Activated CD4-positive, alpha-beta memory T cell treated with anti-CD3 and anti-CD28 coated beads, Interleukin-2, amount 10 ng/mL, durations not matched to agents 7 days and 5 days (primary cell): Measurements from ENCODE around the gene CIDEB. TPM values are rescaled to one million over a fixed set of nuclear protein-coding genes. Genes with fewer than 3 reads are reported as not detected.
A peak's percentile ranks its signal among the peaks of the same experiment; 100 is the strongest.

Source experiments
- CTCF ChIA-PET: fragments of 350-600 bp; sonication (Branson Sonifier 250); formaldehyde crosslinking; loops from one replicate; lab custom pipeline; 2021; ENCODE audit warnings: antibody characterized with exemption, inconsistent platforms; lab: Charles Lee
- POLR2A ChIA-PET: fragments of 350-600 bp; sonication (Branson Sonifier 250); formaldehyde crosslinking; loops from one replicate; lab custom pipeline; 2021; ENCODE audit warnings: antibody characterized with exemption; lab: Charles Lee
- DNase-seq: peaks from one replicate; pipeline ENCODE4 v3.0.0-alpha.2; 2020
- H3K27ac Mint-ChIP-seq: one replicate; pipeline ENCODE4 v1.8.0; 2021; ENCODE audit warnings: mild to moderate bottlenecking, mixed read lengths
- H3K27me3 Mint-ChIP-seq: one replicate; pipeline ENCODE4 v1.8.0; 2021; ENCODE audit warnings: mixed read lengths
- H3K36me3 Mint-ChIP-seq: one replicate; pipeline ENCODE4 v1.8.0; 2021; ENCODE audit warnings: low read depth, mixed read lengths
- H3K4me1 Mint-ChIP-seq: one replicate; pipeline ENCODE4 v1.8.0; 2021; ENCODE audit warnings: mixed read lengths
- H3K4me3 Mint-ChIP-seq: one replicate; pipeline ENCODE4 v1.8.0; 2021; ENCODE audit warnings: mild to moderate bottlenecking, mixed read lengths
- H3K9me3 Mint-ChIP-seq: one replicate; pipeline ENCODE4 v1.8.0; 2021; ENCODE audit warnings: mixed read lengths
- total RNA-seq, 2 experiments: library from RNA; stranded (reverse); gene quantifications; one replicate each; pipeline ENCODE4 v1.2.3, GENCODE V29; 2021

Gene CIDEB
- total RNA-seq, 2 experiments from 2014 or later: 38.4 to 39.6 TPM

DNA sequence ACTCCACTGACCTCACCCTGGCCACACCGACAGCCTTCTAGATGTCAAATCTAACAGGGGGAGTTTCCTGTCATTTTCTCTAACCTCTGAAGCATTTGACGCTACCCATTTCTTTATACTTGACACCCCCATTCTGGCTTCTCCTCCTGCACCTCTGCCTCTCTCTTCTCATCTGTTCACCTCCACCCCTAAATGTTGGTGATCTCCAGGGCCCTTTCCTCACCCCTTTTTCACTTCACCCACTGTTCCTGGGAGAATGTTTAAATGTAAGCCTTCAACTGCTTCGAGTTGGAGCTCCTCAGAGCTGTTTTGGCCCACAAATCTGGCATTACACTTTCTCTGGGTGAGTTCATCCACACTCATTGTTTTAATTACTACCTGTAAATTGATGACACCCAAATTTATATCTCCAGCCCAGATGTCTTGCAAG, 35.9 kb downstream of the CIDEB start:
- CTCF ChIA-PET: interaction anchor here (0.6 to 6.1 kb wide), 21 partner anchors 9 to 215 kb away, joined by 3 to 90 read pairs (median 6); partner anchors contain the start of genes CIDEB, DHRS1, LTB4R2 and MDP1
- Mint-ChIP-seq H3K4me1 (peaks cover 43% of the 10 kb centered on the region), H3K27ac (peak overlapping the region; percentile 78), H3K9me3 (no peaks in the 10 kb centered on the region), H3K4me3 (peak overlapping the region; percentile 86), H3K36me3 (peaks cover 10% of the 10 kb centered on the region), H3K27me3 (no peaks in the 10 kb centered on the region)
- POLR2A ChIA-PET: interaction anchor here (0.6 to 5.8 kb wide), 31 partner anchors 8 to 400 kb away, joined by 3 to 80 read pairs (median 6); partner anchors contain the start of genes CBLN3, CHMP4A, CIDEB and DCAF11
- DNase-seq: no peak

DNA sequence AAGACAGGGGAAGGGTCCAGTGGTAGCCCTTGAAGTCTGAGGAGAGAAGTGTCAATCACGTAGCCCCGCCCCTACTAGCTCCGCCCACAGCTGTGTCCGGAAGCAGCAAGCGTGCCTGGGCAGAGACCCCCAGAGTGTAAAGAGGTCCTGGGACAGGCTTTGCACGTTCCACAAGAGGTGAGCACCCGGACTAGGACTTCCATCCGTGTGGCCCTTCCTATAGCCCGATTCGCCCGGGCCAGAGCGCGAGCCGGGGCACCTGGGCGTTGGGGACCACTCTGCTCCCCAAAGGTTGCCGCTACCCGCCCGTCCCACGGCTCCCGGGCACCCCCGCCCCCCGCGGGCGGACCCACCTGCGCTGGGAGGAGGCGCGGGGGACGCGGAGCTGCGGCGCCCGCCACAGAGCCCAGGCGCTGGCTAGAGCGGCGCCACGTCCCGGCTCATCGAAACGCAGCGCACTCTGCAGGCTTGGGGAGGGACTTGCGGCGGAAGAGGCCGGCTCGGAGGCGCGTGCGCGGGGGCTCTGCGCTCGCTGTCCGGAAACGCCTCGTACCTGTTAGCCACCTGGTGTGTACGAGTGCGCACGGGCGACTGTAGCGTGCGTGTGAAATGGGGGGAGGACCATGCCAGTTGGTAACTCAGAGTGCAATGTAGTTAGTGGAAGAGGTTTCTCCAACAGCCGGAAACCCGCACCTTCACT, 36.5 kb downstream of the CIDEB start, which contains the start of gene RABGGTA:
RABGGTA (minus strand) TSS at position 464 of the 700 bp plus-strand sequence. CDS start 482 bp downstream, outside the sequence.
- Mint-ChIP-seq H3K36me3 (peaks cover 16% of the 10 kb centered on the region), H3K9me3 (no peaks in the 10 kb centered on the region), H3K27ac (peak within 1 kb of the TSS; percentile 92), H3K4me3 (peak within 1 kb of the TSS; percentile 86), H3K4me1 (peaks cover 43% of the 10 kb centered on the region), H3K27me3 (no peaks in the 10 kb centered on the region)
- ChIA-PET CTCF (interaction anchor here (0.6 to 6.1 kb wide), 28 partner anchors 9 to 214 kb away, joined by 3 to 90 read pairs (median 6); partner anchors contain the start of genes CIDEB, DHRS1, IRF9 and LTB4R), POLR2A (interaction anchor here (0.6 to 5.8 kb wide), 34 partner anchors 8 to 400 kb away, joined by 3 to 80 read pairs (median 6); partner anchors contain the start of genes CBLN3, CHMP4A, CIDEB and DCAF11)
- DNase-seq: peak; percentile 90

DNA sequence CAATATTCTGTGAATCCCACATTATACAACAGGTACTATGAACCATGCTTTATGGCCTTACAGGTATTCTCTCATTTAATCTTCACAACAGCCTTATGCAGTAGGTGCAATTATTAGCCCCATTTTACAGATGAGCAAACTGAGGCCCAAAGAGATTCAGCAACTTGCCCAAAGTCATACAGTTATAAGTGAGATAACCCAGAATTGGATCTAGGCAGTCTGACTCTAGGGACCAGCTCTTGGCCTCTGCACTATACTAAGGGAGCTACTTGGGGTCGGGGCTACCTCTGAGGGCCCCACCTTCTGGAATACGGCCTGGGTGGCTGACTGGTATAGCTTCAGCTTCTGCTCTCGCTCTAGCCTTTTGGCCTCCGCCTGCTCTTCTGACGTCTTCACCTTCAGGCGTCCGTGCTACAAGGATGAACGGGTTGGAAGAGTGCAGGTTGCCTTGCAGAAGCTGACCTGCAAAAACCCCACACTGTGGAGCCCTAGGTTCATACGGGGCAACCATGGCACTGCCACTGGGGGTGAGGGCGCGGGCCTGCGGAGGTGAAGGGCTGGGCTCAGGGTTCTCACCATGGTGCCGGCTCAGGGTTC, 37.1 kb downstream of the CIDEB start:
- Mint-ChIP-seq H3K9me3 (no peaks in the 10 kb centered on the region), H3K27ac (peak overlapping the region; percentile 92), H3K4me1 (peaks cover 43% of the 10 kb centered on the region), H3K27me3 (no peaks in the 10 kb centered on the region), H3K36me3 (peaks cover 18% of the 10 kb centered on the region), H3K4me3 (peak overlapping the region; percentile 86)
- ChIA-PET CTCF (interaction anchor here (0.6 to 6.1 kb wide), 26 partner anchors 9 to 166 kb away, joined by 3 to 90 read pairs (median 6); partner anchors contain the start of genes CIDEB, DHRS1, IRF9 and LTB4R), POLR2A (interaction anchor here (1.0 to 5.8 kb wide), 27 partner anchors 9 to 401 kb away, joined by 3 to 80 read pairs (median 8); partner anchors contain the start of genes CBLN3, CHMP4A, CIDEB and DCAF11)
- no peak for DNase-seq

DNA sequence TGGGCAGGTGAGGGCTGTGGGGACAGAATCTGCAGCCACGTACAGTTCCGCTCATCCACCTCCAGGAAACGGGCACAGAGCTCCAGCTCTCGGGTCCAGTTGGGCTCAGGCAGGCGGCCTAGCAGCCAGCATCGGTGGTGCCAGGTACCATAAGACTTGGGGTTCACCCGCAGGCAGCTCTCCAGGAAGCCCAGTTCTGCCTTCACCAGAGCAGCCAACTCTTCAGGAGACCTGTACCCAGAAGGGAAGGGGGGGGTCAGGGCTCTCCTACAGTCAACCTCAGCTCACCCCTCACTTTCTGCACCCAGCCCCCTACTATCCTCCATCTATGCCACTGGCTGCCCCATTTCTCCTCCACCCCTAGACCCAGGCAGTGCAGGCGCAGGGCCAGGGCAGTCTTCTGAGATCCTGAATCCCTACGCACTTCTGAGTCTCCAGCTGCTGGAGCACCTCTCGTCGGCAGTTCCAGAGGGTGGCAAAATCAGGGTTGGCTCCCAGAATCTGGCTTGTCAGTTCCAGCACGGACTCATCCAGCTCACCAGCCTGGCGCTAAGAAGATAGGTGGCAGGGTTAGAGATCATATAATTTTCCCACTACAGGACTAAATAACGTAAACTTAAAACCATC, 37.8 kb downstream of the CIDEB start:
- Mint-ChIP-seq H3K27me3 (no peaks in the 10 kb centered on the region), H3K9me3 (no peaks in the 10 kb centered on the region), H3K4me1 (peaks cover 41% of the 10 kb centered on the region), H3K36me3 (peaks cover 18% of the 10 kb centered on the region), H3K4me3 (peak overlapping the region; percentile 86), H3K27ac (peak overlapping the region; percentile 92)
- DNase-seq: no peak
- ChIA-PET POLR2A (interaction anchor here (0.9 to 5.8 kb wide), 22 partner anchors 10 to 171 kb away, joined by 3 to 80 read pairs (median 9); partner anchors contain the start of genes CBLN3, CHMP4A, CIDEB and DCAF11), CTCF (interaction anchor here (1.0 to 6.1 kb wide), 19 partner anchors 8 to 172 kb away, joined by 3 to 90 read pairs (median 7); partner anchors contain the start of genes CIDEB, DHRS1, IRF9 and LTB4R)

DNA sequence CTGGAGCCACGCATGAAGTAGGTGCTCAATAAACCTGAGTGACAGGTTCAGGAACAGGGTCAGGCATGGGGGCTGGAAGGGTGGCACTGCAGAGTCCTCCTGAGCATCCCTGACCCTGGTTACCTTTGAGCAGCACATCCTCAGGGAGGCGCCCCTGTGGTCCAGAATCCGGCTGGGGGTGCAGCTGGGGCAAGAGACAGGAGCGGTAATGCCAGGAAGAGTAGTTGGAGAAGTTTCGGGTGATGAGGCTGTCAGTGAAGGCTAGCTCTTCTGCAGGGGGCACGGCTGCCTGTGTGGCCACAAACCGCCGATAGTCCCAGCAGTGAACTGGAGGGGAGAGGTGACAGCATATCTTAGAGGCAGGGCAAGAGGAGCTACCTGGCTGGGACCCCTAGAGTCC, 38.4 kb downstream of the CIDEB start:
- H3K4me1 Mint-ChIP-seq: peaks cover 40% of the 10 kb centered on the region
- no peaks in the 10 kb centered on the region for H3K9me3 Mint-ChIP-seq
- H3K27me3 Mint-ChIP-seq: no peaks in the 10 kb centered on the region
- no peak overlapping the region for H3K27ac Mint-ChIP-seq
- H3K4me3 Mint-ChIP-seq: peak overlapping the region; percentile 1
- CTCF ChIA-PET: interaction anchor here (1.0 to 6.1 kb wide), 4 partner anchors 12 to 173 kb away, joined by 3 to 90 read pairs (median 22); partner anchors contain the start of genes DHRS1, NOP9 and SDR39U1
- POLR2A ChIA-PET: interaction anchor here (0.9 to 5.8 kb wide), 7 partner anchors 19 to 168 kb away, joined by 3 to 80 read pairs (median 25); partner anchors contain the start of genes DHRS1, NOP9 and TINF2
- no peak for DNase-seq
- H3K36me3 Mint-ChIP-seq: peaks cover 18% of the 10 kb centered on the region

DNA sequence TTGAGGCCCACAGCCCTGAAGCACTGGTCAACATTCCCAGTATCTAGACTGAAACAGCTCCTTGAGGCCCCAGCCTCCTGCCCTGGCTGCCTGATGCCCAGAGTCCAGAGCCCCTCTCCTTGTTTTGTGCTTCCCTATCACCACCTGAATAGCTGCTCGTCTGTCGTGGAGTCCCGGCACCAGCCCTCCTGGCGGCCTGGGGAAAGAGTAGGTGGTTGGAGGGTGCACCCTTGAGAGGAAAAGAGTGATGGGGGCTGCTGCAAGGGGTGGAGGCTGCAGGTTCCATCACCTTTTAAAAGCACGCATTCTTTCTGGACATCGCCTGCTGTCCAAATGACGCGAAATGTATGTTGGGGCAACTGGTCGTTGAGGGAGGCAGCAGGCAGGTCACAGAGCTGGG, 39.6 kb downstream of the CIDEB start:
- POLR2A ChIA-PET: interaction anchor here (4.8 kb wide), 1 partner anchor 21 kb away, joined by 48 read pairs; no protein-coding TSS in a partner anchor
- DNase-seq: no peak
- no peaks in the 10 kb centered on the region for H3K9me3 Mint-ChIP-seq
- H3K27ac Mint-ChIP-seq: no peak overlapping the region
- peaks cover 18% of the 10 kb centered on the region for H3K36me3 Mint-ChIP-seq
- no peaks in the 10 kb centered on the region for H3K27me3 Mint-ChIP-seq
- peaks cover 28% of the 10 kb centered on the region for H3K4me1 Mint-ChIP-seq
- CTCF ChIA-PET: interaction anchor here (6.1 kb wide), 1 partner anchor 20 kb away, joined by 90 read pairs; no protein-coding TSS in a partner anchor
- H3K4me3 Mint-ChIP-seq: no peak overlapping the region

DNA sequence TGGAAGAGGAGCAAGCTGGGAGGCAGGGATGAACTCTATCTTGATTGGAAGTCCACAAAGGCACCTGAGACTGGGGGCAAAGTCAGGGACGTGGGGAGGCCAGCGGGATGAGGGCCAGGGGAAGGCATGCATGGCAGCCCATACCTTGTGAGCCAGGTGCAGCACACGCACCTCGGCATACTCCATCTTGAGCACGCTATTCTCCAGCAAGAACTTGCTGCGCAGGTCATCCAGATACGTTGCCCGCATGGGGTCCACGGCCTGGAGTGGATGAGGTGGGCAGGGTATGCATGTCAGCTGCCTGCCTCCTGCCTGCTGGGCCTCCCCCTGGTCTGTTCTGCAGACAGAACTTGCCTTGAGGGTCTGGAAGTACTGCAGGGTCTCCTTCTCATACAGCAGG, 40.3 kb downstream of the CIDEB start:
- Mint-ChIP-seq H3K36me3 (peaks cover 18% of the 10 kb centered on the region), H3K4me3 (no peak overlapping the region), H3K27ac (no peak overlapping the region), H3K4me1 (peaks cover 23% of the 10 kb centered on the region), H3K27me3 (no peaks in the 10 kb centered on the region), H3K9me3 (no peaks in the 10 kb centered on the region)
- no peak for DNase-seq
- POLR2A ChIA-PET: interaction anchor here (1.1 to 4.8 kb wide), 2 partner anchors 20 to 153 kb away, joined by 3 to 48 read pairs; partner anchors contain the start of genes DCAF11 and NRL
- CTCF ChIA-PET: no interaction called here

DNA sequence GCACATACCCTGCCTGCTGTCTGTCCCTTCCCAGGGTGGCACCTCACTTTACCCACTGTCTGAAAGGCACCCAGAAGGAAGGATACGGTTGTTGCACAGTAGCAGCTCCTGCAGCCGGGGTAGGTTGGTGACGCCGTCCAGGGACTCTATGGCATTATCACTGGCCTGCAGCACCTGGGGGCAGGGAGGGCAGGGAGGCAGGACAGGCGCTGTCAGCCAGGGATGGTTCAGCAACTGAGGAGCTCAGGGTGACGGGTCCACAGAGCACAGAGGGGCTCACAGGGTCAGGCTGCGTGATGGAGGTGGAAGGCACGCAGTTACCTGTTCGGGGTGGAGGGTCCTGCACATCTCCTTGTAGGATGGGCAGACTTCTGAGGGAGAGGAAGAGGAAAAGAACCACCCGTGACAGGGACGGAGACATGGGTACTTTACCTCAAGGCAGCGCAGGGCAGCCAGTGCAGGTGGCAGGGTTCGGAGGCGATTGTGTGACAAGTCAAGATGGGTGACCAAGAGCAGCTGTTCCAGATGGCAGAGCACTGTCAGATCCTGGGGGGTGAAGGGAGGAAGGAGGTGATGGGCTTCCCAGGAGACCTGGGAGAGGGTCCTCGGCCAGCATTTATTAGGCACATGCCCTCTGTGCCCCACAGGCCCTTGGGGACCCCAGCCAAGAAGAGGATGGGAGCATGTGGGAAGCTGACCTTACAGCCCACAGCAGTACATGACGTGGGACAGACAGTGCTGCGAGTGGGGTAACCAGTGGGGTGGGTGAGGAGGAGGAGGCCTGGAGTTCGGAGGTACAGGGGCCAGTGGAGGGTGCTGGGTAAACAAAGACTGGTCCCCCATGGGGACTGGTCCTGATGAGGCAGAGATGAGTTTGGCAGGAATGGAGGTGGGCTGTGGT, 41.2 kb downstream of the CIDEB start:
- Mint-ChIP-seq H3K36me3 (peaks cover 18% of the 10 kb centered on the region), H3K4me3 (no peak overlapping the region), H3K27me3 (no peaks in the 10 kb centered on the region), H3K27ac (no peak overlapping the region), H3K4me1 (peaks cover 14% of the 10 kb centered on the region), H3K9me3 (no peaks in the 10 kb centered on the region)
- ChIA-PET CTCF (no interaction called here), POLR2A (interaction anchor here (1.1 to 1.7 kb wide), 2 partner anchors 20 to 152 kb away, joined by 3 to 4 read pairs; partner anchors contain the start of genes DCAF11 and NRL)
- no peak for DNase-seq

DNA sequence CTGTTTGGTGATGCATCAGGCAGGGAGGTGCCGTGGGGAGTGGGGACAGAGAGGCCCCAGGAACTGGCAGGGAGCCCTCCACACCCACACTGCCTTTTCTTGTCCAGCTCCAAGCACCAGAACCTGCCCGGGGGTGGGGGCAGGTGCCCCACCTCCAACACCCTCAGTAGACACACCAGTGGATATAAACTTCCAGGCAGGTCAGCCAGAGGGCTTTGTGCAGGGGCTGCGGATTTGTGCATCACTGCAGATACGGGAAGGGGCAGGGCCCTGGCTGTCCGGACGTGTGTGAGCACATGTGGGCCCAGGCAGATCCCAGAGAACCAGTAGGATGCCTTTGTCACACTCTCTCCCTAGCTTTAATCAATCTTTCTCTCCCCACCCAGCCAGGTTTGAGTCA, 43.5 kb downstream of the CIDEB start:
- Mint-ChIP-seq H3K4me1 (no peaks in the 10 kb centered on the region), H3K36me3 (peaks cover 16% of the 10 kb centered on the region), H3K27me3 (no peaks in the 10 kb centered on the region), H3K27ac (peak overlapping the region; percentile 31), H3K9me3 (no peaks in the 10 kb centered on the region), H3K4me3 (no peak overlapping the region)
- no peak for DNase-seq
- ChIA-PET POLR2A (interaction anchor here (0.6 to 1.5 kb wide), 3 partner anchors 16 to 166 kb away, joined by 3 to 5 read pairs (median 3); partner anchors contain the start of genes CBLN3 and KHNYN), CTCF (no interaction called here)

DNA sequence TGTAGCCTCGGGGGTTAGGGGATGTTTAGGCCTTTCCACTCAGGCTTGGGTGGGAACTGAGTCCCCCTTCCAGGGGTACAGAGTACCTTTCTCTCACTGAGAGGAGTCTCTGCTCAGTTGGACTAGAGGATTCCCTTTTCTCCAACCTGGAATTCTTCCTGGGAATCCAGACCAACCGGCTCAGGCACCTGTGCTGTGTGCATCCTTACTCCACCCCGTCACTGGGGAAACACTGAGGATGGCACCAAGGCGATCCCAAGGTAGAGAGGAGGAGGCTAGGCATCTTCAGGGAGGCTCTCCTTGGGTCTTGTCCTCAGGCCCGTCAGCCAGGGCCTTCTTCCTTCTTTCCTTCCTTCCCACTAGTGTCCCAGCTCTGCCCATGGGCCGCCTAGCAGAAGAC, 43.9 kb downstream of the CIDEB start:
- DNase-seq: no peak
- no peak overlapping the region for H3K4me3 Mint-ChIP-seq
- CTCF ChIA-PET: no interaction called here
- no peaks in the 10 kb centered on the region for H3K27me3 Mint-ChIP-seq
- no peaks in the 10 kb centered on the region for H3K9me3 Mint-ChIP-seq
- no peaks in the 10 kb centered on the region for H3K4me1 Mint-ChIP-seq
- peaks cover 14% of the 10 kb centered on the region for H3K36me3 Mint-ChIP-seq
- POLR2A ChIA-PET: interaction anchor here (0.6 kb wide), 1 partner anchor 102 kb away, joined by 3 read pairs; no protein-coding TSS in a partner anchor
- no peak overlapping the region for H3K27ac Mint-ChIP-seq
